Nephron progenitor cell (in vitro differentiated cells): ENCODE data around the gene GPX7.
A peak's percentile ranks its signal among the peaks of the same experiment; 100 is the strongest.

Experiments
- DNase-seq: peaks from one replicate; pipeline ENCODE4 v3.0.0; 2021
- H3K27ac Mint-ChIP-seq: 2 replicates; pipeline ENCODE4 v1.8.0; 2021; ENCODE audit warnings: mild to moderate bottlenecking, moderate library complexity, mixed read lengths
- H3K27me3 Mint-ChIP-seq: 2 replicates; pipeline ENCODE4 v1.8.0; 2021; ENCODE audit warnings: mild to moderate bottlenecking, low read depth, mixed read lengths; ENCODE audit not compliant: poor library complexity
- H3K36me3 Mint-ChIP-seq: 2 replicates; pipeline ENCODE4 v1.8.0; 2021; ENCODE audit warnings: low read depth, mixed read lengths
- H3K4me1 Mint-ChIP-seq: 2 replicates; pipeline ENCODE4 v1.8.0; 2021; ENCODE audit warnings: mixed read lengths
- H3K4me3 Mint-ChIP-seq: 2 replicates; pipeline ENCODE4 v1.8.0; 2021; ENCODE audit warnings: mild to moderate bottlenecking, moderate library complexity, mixed read lengths
- H3K9me3 Mint-ChIP-seq: 2 replicates; pipeline ENCODE4 v1.8.0; 2021; ENCODE audit warnings: mild to moderate bottlenecking, moderate library complexity, mixed read lengths
- TF ChIP-seq, protein P1 (sequence below): fragments of 200-600 bp; sonication (generic); IDR thresholded peaks from 2 replicates; pipeline ENCODE4 v1.5.0; 2021; ENCODE audit warnings: antibody characterized with exemption

Gene GPX7

DNA sequence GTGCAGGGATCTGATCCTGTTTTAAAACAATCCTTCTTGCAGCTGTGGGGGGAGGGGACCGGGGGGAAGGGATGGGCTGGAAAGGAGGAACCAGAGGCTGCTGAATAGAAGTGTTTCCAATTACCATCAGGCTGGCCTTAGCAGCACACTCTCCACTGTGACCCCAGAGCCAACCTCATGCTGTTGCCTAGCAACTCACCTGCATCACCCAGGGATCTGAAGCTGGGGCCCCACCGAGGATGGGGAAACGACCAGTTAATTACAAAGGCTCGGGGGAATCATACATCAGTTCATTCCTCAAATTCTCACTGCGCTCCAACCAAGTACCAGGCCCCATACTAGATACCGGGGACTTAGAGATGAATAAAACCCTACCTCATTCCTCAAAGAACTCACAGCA is 11.9 kb upstream of the GPX7 start:
- Mint-ChIP-seq H3K4me3 (peak overlapping the region; percentile 39), H3K9me3 (no peaks in the 10 kb centered on the region), H3K27me3 (no peaks in the 10 kb centered on the region), H3K27ac (peak overlapping the region; percentile 62), H3K36me3 (no peaks in the 10 kb centered on the region), H3K4me1 (peaks cover 64% of the 10 kb centered on the region)
- TF ChIP-seq, protein P1, sequence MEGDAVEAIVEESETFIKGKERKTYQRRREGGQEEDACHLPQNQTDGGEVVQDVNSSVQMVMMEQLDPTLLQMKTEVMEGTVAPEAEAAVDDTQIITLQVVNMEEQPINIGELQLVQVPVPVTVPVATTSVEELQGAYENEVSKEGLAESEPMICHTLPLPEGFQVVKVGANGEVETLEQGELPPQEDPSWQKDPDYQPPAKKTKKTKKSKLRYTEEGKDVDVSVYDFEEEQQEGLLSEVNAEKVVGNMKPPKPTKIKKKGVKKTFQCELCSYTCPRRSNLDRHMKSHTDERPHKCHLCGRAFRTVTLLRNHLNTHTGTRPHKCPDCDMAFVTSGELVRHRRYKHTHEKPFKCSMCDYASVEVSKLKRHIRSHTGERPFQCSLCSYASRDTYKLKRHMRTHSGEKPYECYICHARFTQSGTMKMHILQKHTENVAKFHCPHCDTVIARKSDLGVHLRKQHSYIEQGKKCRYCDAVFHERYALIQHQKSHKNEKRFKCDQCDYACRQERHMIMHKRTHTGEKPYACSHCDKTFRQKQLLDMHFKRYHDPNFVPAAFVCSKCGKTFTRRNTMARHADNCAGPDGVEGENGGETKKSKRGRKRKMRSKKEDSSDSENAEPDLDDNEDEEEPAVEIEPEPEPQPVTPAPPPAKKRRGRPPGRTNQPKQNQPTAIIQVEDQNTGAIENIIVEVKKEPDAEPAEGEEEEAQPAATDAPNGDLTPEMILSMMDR: no peak
- peak; percentile 65 for DNase-seq

DNA sequence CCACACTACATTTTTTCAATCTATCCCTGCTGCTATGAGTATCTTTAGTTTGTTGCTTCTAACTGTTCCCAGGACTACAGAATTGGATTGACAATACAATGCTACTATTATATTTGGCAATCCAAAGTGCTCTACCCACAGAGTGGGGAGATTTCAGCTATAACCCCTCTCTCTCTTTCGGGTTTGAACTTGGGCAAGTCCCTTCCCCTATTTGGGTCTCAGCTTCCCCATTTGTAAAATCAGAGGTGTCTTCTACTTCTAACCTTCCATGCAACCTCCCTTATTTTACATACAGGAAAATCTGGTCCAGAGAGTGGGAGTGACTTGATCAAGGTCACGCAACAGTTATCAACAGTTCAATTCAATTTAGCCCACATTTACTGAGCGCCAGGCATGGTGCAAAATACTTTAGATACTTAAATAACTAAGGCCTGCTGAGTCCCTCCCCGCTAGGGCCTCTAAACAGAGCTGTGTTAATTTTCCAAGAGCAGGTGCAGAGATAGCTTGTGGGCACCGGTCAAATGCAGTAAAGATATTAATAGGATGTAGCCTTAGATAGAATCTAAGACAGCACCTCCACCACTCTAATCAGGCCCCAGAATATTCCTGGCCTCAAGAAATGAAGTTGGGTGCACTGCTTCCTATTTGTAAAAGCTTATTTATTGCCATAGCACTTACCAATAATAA is 9.4 kb upstream of the GPX7 start:
- Mint-ChIP-seq H3K4me1 (peaks cover 50% of the 10 kb centered on the region), H3K4me3 (no peak overlapping the region)
- DNase-seq: no peak

DNA sequence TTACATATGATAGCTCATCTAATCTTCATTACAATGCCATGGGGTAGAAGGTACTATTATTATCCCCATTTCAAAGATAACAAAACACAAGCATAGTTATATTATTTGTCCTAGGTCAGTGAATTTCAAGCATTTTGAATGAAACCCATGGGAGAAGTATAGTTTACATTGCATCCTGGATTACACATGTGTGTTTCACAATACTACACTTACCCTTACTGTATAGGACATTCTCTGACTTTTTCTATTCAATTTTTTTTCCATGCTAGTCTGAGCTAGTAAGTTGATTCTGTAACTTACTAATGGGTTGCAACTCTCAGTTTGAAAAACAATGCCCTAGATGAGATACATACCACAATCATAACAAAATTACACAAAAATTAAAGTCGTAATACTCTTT is 8.7 kb upstream of the GPX7 start:
- no peak overlapping the region for H3K4me3 Mint-ChIP-seq
- H3K9me3 Mint-ChIP-seq: no peaks in the 10 kb centered on the region
- peaks cover 6% of the 10 kb centered on the region for H3K27me3 Mint-ChIP-seq
- TF ChIP-seq, protein P1: no peak
- peaks cover 47% of the 10 kb centered on the region for H3K4me1 Mint-ChIP-seq
- H3K36me3 Mint-ChIP-seq: no peaks in the 10 kb centered on the region
- no peak for DNase-seq
- no peak overlapping the region for H3K27ac Mint-ChIP-seq

More for the DNA sequence above, 9.4 kb upstream of the GPX7 start:
- TF ChIP-seq, protein P1: no peak
- H3K9me3 Mint-ChIP-seq: no peaks in the 10 kb centered on the region
- H3K36me3 Mint-ChIP-seq: no peaks in the 10 kb centered on the region
- no peak overlapping the region for H3K27ac Mint-ChIP-seq
- H3K27me3 Mint-ChIP-seq: no peaks in the 10 kb centered on the region

DNA sequence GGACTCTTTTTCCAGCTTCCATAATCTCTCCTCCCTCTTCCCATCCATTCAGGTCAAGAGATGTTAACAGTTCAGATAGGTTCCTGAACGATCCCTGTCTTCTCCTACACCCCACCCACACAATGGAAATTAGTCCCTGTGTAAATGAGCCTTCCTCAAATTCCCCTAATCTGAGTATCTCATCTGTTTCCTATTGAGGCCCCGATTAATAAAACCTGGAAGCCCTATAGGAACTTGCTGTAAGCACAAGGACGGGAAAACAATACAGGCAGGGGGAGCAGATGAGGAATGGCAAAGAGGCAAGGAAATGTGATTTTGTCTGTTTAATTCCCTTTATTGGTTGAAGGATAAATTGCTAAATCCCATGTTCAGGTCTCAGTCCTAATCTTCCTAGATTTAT is 7.1 kb upstream of the GPX7 start:
- Mint-ChIP-seq H3K27me3 (peaks cover 6% of the 10 kb centered on the region), H3K9me3 (no peaks in the 10 kb centered on the region), H3K27ac (no peak overlapping the region), H3K4me1 (peaks cover 31% of the 10 kb centered on the region), H3K36me3 (no peaks in the 10 kb centered on the region), H3K4me3 (no peak overlapping the region)
- TF ChIP-seq, protein P1: no peak
- DNase-seq: no peak

DNA sequence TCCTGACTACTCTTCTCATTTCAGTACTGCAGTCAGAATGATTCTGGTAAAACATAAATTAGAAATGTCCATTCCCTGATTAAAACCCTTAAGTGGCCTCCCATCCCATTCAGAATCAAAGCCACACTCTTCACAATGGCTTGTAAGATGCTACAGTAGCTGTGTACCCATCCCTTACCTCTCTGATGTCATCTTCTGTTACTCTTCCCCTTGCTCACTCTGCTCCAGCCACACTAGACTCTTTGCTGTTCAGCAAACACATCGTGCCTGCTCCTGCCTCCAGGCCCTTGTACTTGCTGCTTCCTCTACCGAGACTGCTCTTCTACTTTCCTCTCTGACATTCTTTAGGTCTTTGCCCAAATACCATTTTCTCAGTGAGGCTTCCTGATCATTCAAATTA is 4.3 kb upstream of the GPX7 start:
- Mint-ChIP-seq H3K27ac (no peak overlapping the region), H3K9me3 (no peaks in the 10 kb centered on the region), H3K4me1 (peaks cover 29% of the 10 kb centered on the region), H3K36me3 (no peaks in the 10 kb centered on the region), H3K27me3 (peaks cover 22% of the 10 kb centered on the region), H3K4me3 (no peak overlapping the region)
- TF ChIP-seq, protein P1: no peak
- no peak for DNase-seq

DNA sequence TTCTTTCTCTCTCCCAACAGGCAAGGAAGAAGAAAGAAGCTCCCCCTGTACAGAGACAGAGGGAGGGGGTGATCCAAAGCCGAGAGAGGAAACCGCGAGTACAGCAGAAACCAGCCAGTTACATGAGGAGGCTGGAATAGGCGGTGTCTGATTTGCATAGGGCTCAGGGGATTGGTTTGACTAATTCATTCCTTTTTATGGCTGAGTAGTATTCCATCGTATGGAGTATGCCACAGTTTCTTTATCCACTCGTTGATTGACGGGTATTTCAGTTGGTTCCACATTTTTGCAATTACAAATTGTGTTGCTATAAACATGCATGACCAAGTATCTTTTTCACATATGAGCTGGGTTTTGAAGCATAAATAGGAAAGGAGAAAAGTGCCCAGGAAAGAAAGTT is 3.4 kb upstream of the GPX7 start:
- no peaks in the 10 kb centered on the region for H3K9me3 Mint-ChIP-seq
- H3K27ac Mint-ChIP-seq: no peak overlapping the region
- H3K4me3 Mint-ChIP-seq: no peak overlapping the region

More for the DNA sequence above, 3.4 kb upstream of the GPX7 start:
- H3K36me3 Mint-ChIP-seq: no peaks in the 10 kb centered on the region
- DNase-seq: no peak
- TF ChIP-seq, protein P1: no peak
- peaks cover 28% of the 10 kb centered on the region for H3K27me3 Mint-ChIP-seq
- H3K4me1 Mint-ChIP-seq: peaks cover 37% of the 10 kb centered on the region
